GM12864 (cell line): Measurements from ENCODE around the gene GORASP1.

Experiments
- DNase-seq: peaks from one replicate; pipeline ENCODE4 v3.0.0-alpha.2; 2011; ENCODE audit warnings: low read depth
- H3K4me3 ChIP-seq: 2 replicates; pipeline ENCODE4 v1.5.1; 2011; ENCODE audit warnings: mild to moderate bottlenecking, low read depth, low read length, control low read depth
- TF ChIP-seq, protein P1 (sequence below): IDR thresholded peaks from 2 replicates; pipeline ENCODE4 v1.5.1; 2011; ENCODE audit warnings: low read depth, mild to moderate bottlenecking, moderate library complexity, low read length, control low read depth, inconsistent platforms; ENCODE audit errors: missing control alignments

Gene GORASP1

DNA sequence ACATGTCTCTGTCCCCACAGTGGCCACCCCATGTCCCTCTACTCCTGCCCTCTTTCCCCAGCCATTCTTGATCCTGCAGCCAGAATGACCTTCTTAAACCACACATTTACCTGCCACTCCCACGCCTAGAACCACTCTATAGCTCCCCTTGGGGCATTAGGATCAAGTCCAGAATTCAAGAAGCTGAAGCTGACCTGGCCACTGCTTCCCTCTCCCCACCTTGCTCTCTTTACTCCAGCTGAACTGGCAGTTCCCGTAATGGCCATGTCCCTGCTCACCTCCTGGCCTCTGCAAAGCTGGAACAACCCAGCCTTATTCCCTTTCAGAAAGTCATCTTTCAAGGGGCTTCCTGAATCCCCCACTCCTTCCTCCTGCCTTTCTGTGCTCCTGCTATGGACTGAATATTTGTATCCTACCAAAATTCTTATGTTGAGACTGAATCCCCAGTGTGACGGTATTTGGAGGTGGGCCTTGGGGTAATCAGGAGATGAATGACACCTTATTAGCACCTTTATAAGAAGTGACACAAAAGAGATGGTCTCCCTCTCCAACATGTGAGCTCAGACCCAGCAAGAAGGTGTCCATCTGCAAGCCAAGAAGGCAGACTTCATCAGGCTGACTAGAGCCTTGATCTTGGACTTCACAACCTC, 42.2 kb upstream of the GORASP1 start:
- no peak overlapping the region for H3K4me3 ChIP-seq
- no peak for DNase-seq
- TF ChIP-seq, protein P1, sequence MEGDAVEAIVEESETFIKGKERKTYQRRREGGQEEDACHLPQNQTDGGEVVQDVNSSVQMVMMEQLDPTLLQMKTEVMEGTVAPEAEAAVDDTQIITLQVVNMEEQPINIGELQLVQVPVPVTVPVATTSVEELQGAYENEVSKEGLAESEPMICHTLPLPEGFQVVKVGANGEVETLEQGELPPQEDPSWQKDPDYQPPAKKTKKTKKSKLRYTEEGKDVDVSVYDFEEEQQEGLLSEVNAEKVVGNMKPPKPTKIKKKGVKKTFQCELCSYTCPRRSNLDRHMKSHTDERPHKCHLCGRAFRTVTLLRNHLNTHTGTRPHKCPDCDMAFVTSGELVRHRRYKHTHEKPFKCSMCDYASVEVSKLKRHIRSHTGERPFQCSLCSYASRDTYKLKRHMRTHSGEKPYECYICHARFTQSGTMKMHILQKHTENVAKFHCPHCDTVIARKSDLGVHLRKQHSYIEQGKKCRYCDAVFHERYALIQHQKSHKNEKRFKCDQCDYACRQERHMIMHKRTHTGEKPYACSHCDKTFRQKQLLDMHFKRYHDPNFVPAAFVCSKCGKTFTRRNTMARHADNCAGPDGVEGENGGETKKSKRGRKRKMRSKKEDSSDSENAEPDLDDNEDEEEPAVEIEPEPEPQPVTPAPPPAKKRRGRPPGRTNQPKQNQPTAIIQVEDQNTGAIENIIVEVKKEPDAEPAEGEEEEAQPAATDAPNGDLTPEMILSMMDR, result no peak

DNA sequence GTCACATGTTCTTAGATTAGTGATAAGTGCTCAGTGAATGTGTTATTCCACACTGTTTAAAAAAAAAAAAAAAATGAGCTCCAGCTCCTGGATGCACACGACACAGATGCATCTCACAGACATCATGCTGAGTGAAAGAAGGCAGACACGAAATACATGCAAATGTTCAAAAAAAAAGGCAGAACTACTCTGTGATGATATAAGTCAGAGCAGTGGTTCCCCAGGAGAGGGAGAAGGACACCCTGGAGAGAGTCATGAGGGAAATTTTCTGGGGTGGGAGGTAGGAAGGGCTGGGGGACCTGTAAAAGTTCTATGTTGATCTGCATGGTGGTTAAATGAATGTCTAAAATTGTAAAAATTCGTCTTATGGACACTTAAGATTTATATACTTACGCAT, 41.6 kb upstream of the GORASP1 start:
- TF ChIP-seq, protein P1, result no peak
- no peak overlapping the region; the same call in 1 of the 2 replicates for H3K4me3 ChIP-seq
- DNase-seq, result no peak

DNA sequence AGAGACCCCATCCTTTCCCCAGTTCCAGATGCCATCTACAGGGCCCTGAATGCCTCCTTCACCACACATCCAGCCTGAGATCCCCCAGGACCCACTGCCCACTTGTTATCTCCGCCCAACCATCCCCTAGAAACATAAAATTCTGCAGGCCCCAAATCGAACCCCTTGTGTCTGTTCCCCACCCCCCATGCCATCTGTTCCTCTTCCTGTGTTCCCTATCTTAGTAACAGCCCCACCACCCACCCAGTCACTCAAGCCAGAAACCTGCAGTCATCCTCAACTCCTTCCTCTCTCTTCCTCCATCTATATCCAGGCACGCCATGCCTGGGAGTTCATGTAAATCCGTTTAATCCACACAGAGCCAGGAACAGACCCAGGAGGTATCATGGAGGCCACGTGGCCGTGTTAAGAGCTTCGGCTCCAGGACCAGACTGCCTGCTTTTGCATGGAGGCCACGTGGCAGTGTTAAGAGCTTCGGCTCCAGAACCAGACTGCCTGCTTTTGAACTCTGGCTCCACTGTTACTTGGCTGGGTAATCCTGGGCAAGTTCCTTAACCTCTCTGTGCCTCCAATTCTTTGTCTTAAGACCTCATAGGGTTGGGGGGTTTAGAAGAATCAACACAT, 41.1 kb upstream of the GORASP1 start:
- TF ChIP-seq, protein P1, result no peak
- no peak for DNase-seq
- peak overlapping the region; percentile 60 for H3K4me3 ChIP-seq

DNA sequence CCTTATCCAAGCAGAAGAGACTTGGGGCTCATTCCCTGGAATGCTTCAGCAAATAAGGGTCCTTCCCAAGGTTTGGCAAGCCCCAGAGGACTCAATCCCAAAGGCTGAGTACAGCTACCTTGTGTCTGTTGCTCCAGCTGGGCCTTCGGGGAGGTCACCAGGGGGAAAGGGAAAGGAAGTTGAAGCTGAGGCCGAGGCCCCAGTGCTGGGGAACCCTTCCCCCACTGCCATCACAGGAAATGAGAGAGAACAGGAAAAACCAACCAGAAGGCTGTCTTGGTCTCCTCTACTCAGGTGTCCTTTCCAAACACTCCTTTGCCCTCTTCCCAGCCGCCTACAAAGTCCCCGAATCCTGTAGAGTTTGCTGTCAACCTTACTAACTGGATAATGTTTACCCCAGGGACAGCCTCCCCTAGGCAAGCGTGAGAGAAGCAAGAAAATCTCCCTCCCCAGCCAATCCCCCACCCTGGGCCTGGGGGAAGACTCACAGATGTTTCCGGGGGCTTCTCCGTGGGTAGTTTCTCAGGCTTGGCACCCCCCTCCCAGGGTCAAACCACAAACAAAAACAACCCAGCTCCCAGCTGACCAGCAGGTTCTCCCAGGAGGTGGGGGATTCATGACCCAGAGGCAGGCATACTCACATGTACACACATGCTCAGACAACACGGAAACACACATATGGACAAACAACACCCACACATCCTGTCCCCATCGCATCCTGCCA, 40.4 kb upstream of the GORASP1 start:
- peak overlapping the region; percentile 60 for H3K4me3 ChIP-seq
- TF ChIP-seq, protein P1, result no peak
- DNase-seq, result no peak

DNA sequence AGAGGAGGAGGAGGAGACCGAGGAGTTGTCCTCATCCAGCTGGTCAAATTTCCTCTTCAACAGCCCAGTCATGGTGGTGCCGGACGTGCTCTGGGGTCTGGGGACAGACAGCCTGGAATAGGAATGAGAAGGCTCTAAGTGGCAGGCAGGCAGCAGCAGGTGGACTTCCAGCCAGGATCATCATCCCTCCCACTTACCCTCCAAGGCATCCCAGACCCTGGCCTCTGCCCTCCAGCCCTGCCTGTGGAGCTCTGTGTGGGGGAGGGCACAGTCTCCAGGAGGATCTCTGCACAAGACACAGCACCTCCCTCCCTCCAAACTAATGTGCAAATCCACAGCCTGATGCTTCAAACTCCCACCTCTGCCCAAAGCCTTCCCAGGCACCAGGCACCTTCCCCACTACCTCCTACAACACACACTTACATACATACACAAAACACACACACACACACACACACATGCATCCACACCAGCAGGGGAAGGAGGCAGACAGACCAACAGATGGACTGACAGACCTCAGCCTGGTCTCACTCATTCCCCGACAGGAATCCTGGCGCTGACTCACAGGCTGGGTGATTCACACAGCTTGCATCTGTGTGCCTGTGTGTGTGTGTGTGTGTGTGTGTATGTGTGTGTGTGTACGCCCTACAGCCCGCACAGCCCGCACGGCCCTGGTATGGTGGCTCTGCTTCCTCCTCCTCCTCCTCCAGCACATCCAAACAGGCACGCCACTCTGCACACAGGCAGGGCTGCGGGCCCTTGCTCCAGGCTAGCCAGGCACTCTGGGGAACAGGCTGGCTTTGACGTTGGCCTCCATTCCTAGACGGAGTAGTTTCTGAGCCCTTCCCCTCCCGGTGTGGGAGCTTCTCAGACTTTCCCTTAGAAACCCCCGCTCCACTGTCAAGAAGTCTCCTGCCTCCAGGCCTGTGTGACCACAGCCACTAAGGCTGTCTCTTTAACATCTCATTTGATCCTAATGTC, 39.5 kb upstream of the GORASP1 start:
- TF ChIP-seq, protein P1, result no peak
- no peak for DNase-seq
- H3K4me3 ChIP-seq, result peak overlapping the region; percentile 60

DNA sequence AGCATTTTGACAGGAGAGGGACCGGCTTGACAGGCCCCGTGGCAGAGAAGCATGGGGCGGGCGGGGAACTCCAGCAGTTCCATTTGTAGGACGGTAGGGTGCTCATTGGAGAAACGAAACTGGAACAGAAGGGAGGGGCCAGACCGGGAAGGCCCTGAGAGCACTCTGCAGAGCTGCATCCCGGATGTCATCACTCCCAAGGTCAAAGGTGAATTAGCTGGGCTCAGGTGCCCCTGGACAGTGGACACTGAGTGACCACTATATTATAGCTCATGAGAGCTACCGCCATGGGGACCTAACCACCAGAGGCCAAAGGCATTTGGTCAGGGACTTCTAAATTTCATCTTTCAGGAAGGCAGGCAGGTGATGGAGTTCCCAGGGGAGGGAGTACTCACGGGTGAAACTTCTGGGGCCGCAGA, 38.7 kb upstream of the GORASP1 start:
- peak overlapping the region; percentile 60 for H3K4me3 ChIP-seq
- TF ChIP-seq, protein P1, result peak; percentile 23
- no peak for DNase-seq
